Kidney (tissue), 14 donors: ENCODE data around the gene SP9. TPM values are rescaled to one million over a fixed set of nuclear protein-coding genes. Genes with fewer than 3 reads are reported as not detected.
"Not testable (repeated sequence)": the region's sequence is repeated elsewhere in the genome, so short reads cannot be mapped to it uniquely, and the experiment has no call there.

ENCODE experiments used
- DNase-seq, 5 donors: peaks; one replicate each; pipeline ENCODE4 v3.0.0-alpha.2; 2013 to 2020
- FAIRE-seq: peaks from 2 replicates; lab custom pipeline; 2012; peaks lifted over from hg19 to GRCh38; lab: Jason Lieb, UNC
- H3K27ac ChIP-seq, 2 donors: one replicate each; pipeline ENCODE4 v1.7.0; 2013; ENCODE audit warnings: low read depth in 2 of 2, low read length in 2 of 2, inconsistent platforms in 1 of 2
- H3K27me3 ChIP-seq: one replicate; pipeline ENCODE4 v1.7.1; 2013; ENCODE audit warnings: low read length, inconsistent platforms; ENCODE audit not compliant: control insufficient read depth, insufficient read depth
- H3K36me3 ChIP-seq, 3 donors: one replicate each; pipeline versions ENCODE4 v1.7.0 to v1.7.1; 2013; ENCODE audit warnings: low read length in 3 of 3, control low read depth in 1 of 3, inconsistent platforms in 1 of 3; ENCODE audit not compliant: insufficient read depth in 3 of 3, control insufficient read depth in 2 of 3
- H3K4me1 ChIP-seq, 3 donors: one replicate each; pipeline versions ENCODE4 v1.7.0 to v1.7.1; 2013; ENCODE audit warnings: low read length in 3 of 3, inconsistent platforms in 1 of 3, low read depth in 1 of 3; ENCODE audit not compliant: control insufficient read depth in 2 of 3, insufficient read depth in 2 of 3
- H3K4me3 ChIP-seq, 3 donors: one replicate each; pipeline versions ENCODE4 v1.7.0 to v1.8.1; 2013; ENCODE audit warnings: low read length in 3 of 3, control low read depth in 1 of 3, inconsistent platforms in 1 of 3
- H3K9ac ChIP-seq, 3 donors: one replicate each; pipeline versions ENCODE4 v1.7.0 to v1.7.1; 2013; ENCODE audit warnings: low read length in 3 of 3, control low read depth in 1 of 3, inconsistent platforms in 1 of 3
- H3K9me3 ChIP-seq, 3 donors: one replicate each; pipeline versions ENCODE4 v1.7.0 to v1.7.1; 2013; ENCODE audit warnings: low read length in 3 of 3, control low read depth in 1 of 3, inconsistent platforms in 1 of 3; ENCODE audit not compliant: control insufficient read depth in 2 of 3, insufficient read depth in 1 of 3
- intact Hi-C: fragments of 100-400 bp; cut with DNase I; formaldehyde crosslinking; loops from one replicate; pipeline ENCODE4 v1.11.1; 2022
- polyA plus RNA-seq: library from polyadenylated mRNA; stranded (reverse); fragments of 350-450 nt; fragmentation: Illumina TruSeq; extraction: RNeasy Lipid Tissue Mini Kit (QIAGEN cat#74804); gene quantifications from one replicate; pipeline ENCODE4 v1.2.3, GENCODE V29; 2014; ENCODE audit warnings: low read depth, low replicate concordance; ENCODE audit not compliant: insufficient read depth
- total RNA-seq: library from RNA; stranded (reverse); fragmentation: NEBNext Ultra II Directional; extraction: Animal tissue kit (Norgen Biotek cat#: 25700); gene quantifications from one replicate; pipeline ENCODE4 v1.2.1, GENCODE V29; 2021
- TF ChIP-seq, protein P1 (sequence below): IDR thresholded peaks from 3 replicates; pipeline ENCODE4 v1.5.1; 2012; ENCODE audit warnings: mild to moderate bottlenecking, moderate library complexity, borderline replicate concordance; ENCODE audit not compliant: insufficient read depth; ENCODE audit errors: extremely low read depth
- donor health status: control.
- donor health status: control.
- donor health status: control.
- donor health status: control.
- donor health status: control.
- donor health status: DM: yes; HTN: yes; CAD: no.
- donor health status: Normal renal cell carcinoma (clear cell type).

The SP9 gene
- total and polyA plus RNA-seq, 2 donors from 2014 or later, result not detected

DNA sequence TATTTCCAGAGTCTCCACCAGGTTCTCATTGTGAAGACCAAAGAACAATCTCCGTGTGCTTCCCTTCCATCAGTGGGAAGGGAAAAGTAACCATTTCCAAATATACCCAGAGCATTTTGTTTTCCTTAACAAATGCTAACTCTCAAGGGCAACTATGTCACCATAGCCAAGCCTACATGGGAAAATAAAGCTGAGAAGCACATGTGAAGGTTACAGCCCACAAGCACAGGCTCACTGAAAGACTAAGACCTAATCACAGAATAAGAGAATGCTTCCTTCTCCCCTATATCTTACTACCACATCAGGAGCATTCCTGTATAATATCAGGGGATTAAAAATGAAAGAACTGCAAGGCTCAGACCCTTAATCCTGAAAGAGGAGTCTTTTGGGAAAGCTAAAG is 28.2 kb downstream of the SP9 start:
- FAIRE-seq, result no peak
- intact Hi-C loops, result no loop called here

DNA sequence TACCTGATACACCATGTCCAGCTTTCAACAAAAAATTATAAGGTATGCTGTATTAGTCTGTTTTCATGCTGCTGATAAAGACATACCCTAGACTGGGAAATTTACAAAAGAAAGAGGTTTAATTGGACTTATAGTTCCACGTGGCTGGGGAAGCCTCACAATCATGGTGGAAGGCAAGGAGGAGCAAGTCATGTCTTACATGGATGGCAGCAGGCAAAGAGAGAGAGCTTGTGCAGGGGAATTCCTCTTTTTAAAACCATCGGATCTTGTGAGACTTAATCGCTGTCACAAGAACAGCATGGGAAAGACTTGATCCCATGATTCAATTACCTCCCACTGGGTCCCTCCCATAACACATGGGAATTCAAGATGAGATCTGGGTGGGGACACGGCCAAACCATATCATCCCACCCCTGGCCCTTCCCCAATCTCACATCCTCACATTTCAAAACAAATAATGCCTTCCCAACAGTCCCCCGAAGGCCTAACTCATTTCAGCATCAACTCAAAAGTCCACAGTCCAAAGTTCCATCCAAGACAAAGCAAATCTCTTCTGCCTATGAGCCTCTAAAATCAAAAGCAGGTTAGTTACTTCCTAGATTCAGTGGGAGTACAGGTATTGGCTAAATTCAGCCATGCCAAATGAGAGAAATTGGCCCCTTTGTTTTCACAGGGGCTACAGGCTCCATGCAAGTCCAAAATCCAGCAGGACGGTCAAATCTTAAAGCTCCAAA is 28.9 kb downstream of the SP9 start:
- H3K4me1 ChIP-seq, H3K36me3 ChIP-seq, DNase-seq, H3K9me3 ChIP-seq, FAIRE-seq, H3K27ac ChIP-seq, H3K4me3 ChIP-seq, H3K27me3 ChIP-seq, intact Hi-C loops, H3K9ac ChIP-seq: not testable (repeated sequence)

More for the DNA sequence above, 28.2 kb downstream of the SP9 start:
- no peak for DNase-seq
- H3K9me3 ChIP-seq, result no peaks in the 10 kb centered on the region
- TF ChIP-seq, protein P1, sequence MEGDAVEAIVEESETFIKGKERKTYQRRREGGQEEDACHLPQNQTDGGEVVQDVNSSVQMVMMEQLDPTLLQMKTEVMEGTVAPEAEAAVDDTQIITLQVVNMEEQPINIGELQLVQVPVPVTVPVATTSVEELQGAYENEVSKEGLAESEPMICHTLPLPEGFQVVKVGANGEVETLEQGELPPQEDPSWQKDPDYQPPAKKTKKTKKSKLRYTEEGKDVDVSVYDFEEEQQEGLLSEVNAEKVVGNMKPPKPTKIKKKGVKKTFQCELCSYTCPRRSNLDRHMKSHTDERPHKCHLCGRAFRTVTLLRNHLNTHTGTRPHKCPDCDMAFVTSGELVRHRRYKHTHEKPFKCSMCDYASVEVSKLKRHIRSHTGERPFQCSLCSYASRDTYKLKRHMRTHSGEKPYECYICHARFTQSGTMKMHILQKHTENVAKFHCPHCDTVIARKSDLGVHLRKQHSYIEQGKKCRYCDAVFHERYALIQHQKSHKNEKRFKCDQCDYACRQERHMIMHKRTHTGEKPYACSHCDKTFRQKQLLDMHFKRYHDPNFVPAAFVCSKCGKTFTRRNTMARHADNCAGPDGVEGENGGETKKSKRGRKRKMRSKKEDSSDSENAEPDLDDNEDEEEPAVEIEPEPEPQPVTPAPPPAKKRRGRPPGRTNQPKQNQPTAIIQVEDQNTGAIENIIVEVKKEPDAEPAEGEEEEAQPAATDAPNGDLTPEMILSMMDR, result no peak
- no peak overlapping the region for H3K9ac ChIP-seq
- H3K27ac ChIP-seq, result no peak overlapping the region
- no peak overlapping the region for H3K4me3 ChIP-seq
- H3K4me1 ChIP-seq, result no peaks in the 10 kb centered on the region
- peaks cover 0 to 10% (median 5%) of the 10 kb centered on the region in 3 donors for H3K36me3 ChIP-seq
- no peaks in the 10 kb centered on the region for H3K27me3 ChIP-seq

DNA sequence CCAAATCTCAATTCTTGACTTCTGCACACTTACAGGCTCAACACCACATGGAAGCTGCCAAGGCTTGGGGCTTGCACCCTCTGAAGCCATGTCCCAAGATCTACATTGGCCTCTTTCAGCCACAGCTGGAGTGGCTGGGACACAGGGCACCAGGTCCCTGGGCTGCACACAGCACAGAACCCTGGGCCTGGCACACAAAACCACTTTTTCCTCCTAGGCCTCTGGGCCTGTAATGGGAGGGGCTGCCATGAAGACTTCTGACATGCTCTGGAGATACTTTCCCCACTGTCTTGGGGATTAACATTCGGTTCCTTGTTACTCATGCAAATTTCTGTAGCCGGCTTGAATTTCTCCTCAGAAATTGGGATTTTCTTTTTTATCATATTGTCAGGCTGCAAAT is 29.9 kb downstream of the SP9 start:
- no peak for FAIRE-seq
- H3K36me3 ChIP-seq, result peaks cover 2 to 16% (median 5%) of the 10 kb centered on the region in 3 donors
- H3K9me3 ChIP-seq, result no peaks in the 10 kb centered on the region
- DNase-seq, result no peak
- H3K4me3 ChIP-seq, result no peak overlapping the region
- H3K9ac ChIP-seq, result no peak overlapping the region
- H3K27ac ChIP-seq, result no peak overlapping the region
- no peaks in the 10 kb centered on the region for H3K27me3 ChIP-seq
- no peaks in the 10 kb centered on the region for H3K4me1 ChIP-seq
- intact Hi-C loops, result no loop called here
- TF ChIP-seq, protein P1, result no peak

DNA sequence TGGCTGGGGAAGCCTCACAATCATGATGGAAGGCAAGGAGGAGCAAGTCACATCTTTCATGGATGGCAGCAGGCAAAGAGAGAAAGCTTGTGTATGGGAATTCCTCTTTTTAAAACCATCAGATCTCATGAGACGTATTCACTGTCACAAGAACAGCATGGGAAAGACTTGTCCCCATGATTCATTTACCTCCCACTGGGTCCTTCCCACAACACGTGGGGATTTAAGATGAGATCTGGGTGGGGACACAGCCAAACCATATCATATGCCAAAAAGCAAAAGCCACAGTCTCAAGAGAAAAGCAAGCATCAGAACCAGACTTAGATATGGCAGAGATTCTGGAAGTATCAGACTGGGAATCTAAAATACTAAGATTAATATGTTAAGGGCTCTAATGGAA is 30.8 kb downstream of the SP9 start:
- Histone ChIP-seq H3K4me3 (no peak overlapping the region), H3K9me3 (no peaks in the 10 kb centered on the region), H3K4me1 (no peaks in the 10 kb centered on the region), H3K9ac (no peak overlapping the region), H3K27me3 (no peaks in the 10 kb centered on the region), H3K27ac (no peak overlapping the region), H3K36me3 (peaks cover 2 to 21% (median 5%) of the 10 kb centered on the region in 3 donors)
- DNase-seq (no peak), FAIRE-seq (no peak)
- intact Hi-C loops, result no loop called here
- TF ChIP-seq, protein P1, result no peak
